WTC11 (cell line): Measurements from ENCODE around the gene NLGN4X.

Experiments
- ATF6 ChIP-seq: sonication (generic); formaldehyde crosslinking; IDR thresholded peaks from 2 replicates; pipeline ENCODE4 v1.8.1; 2023; ENCODE audit warnings: mild to moderate bottlenecking, missing genetic modification reagents
- ESRRA ChIP-seq: sonication (generic); formaldehyde crosslinking; IDR thresholded peaks from 2 replicates; pipeline ENCODE4 v1.8.1; 2022; ENCODE audit warnings: mild to moderate bottlenecking, missing genetic modification reagents, borderline replicate concordance
- NFYB ChIP-seq: sonication (generic); formaldehyde crosslinking; conservative IDR thresholded peaks from 2 replicates; pipeline ENCODE4 v1.8.0; 2022; ENCODE audit warnings: low read depth, missing genetic modification reagents
- NR2C2 ChIP-seq: sonication (generic); formaldehyde crosslinking; IDR thresholded peaks from 2 replicates; pipeline ENCODE4 v1.8.0; 2022; ENCODE audit warnings: mild to moderate bottlenecking, missing genetic modification reagents
- OVOL2 ChIP-seq: fragments of 250-450 bp; sonication (Bioruptor Pico); IDR thresholded peaks from 2 replicates; pipeline ENCODE4 v1.9.0; 2021; ENCODE audit warnings: mild to moderate bottlenecking, borderline replicate concordance
- TF ChIP-seq, protein P1 (sequence below): fragments of 200-600 bp; IDR thresholded peaks from 2 replicates; pipeline ENCODE4 v1.8.0; 2022; ENCODE audit warnings: antibody characterized with exemption

DNA sequence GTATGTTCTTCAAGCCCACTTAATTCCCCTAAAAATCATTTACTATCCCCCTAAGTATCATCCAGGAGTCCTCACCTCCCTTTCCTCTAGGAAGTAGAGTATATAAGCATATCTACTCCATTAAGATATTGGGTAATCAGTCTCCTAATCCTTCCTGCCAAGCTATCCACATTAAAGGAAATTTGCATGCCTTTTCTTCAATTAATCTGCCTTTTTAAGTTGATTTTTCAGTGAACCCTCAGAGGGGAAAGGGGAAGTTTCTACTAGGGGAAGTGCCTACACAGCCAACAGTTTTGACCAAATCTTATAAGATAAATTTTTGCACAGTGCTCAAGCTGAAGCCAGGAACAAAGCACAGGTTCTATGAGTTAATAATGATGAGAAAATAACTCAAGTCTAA is 222.8 kb downstream of the NLGN4X start:
- no peak for TF ChIP-seq NFYB (CRISPR knock-in tag)
- TF ChIP-seq, protein P1, sequence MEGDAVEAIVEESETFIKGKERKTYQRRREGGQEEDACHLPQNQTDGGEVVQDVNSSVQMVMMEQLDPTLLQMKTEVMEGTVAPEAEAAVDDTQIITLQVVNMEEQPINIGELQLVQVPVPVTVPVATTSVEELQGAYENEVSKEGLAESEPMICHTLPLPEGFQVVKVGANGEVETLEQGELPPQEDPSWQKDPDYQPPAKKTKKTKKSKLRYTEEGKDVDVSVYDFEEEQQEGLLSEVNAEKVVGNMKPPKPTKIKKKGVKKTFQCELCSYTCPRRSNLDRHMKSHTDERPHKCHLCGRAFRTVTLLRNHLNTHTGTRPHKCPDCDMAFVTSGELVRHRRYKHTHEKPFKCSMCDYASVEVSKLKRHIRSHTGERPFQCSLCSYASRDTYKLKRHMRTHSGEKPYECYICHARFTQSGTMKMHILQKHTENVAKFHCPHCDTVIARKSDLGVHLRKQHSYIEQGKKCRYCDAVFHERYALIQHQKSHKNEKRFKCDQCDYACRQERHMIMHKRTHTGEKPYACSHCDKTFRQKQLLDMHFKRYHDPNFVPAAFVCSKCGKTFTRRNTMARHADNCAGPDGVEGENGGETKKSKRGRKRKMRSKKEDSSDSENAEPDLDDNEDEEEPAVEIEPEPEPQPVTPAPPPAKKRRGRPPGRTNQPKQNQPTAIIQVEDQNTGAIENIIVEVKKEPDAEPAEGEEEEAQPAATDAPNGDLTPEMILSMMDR, result no peak
- TF ChIP-seq NR2C2 (CRISPR knock-in tag), result no peak
- no peak for TF ChIP-seq ESRRA (CRISPR knock-in tag)
- TF ChIP-seq ATF6 (CRISPR knock-in tag), result no peak
- no peak for TF ChIP-seq OVOL2 (CRISPR knock-in tag)
